ENCODE measurements around the gene CHMP1B. TPM values are rescaled to one million over a fixed set of nuclear protein-coding genes. Genes with fewer than 3 reads are reported as not detected.
"Not testable (repeated sequence)": the region's sequence is repeated elsewhere in the genome, so short reads cannot be mapped to it uniquely, and the experiment has no call there.

CHMP1B gene
- polyA plus RNA-seq, 1 donor from 2014 or later: 49.1 TPM

DNA sequence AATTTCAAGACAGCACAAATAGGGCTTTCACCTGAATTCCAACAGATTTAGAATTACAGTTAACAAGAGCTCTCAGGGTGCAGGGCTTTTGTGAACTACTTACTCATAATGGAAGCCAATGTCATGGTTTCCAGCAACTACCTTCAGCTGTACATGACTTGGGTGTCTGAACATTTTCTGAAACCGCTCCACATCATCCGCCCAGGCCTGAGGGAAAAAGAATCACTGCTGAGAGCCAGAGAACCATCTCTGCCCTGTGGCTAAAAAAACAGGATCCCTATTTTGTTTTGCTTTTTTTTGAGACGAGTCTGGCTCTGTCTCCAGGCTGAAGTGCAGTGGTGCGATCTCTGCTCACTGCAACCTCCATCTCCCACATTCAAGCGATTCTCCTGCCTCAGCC is 38.1 kb downstream of the CHMP1B start:
- peaks cover 2% of the 10 kb centered on the region for H3K36me3 Mint-ChIP-seq
- H3K9me3 Mint-ChIP-seq: no peaks in the 10 kb centered on the region
- H3K27ac Mint-ChIP-seq: no peak overlapping the region
- H3K4me3 Mint-ChIP-seq: no peak overlapping the region
- H3K4me1 Mint-ChIP-seq: peaks cover 10 to 16% (median 13%) of the 10 kb centered on the region in 3 donors
- no peaks in the 10 kb centered on the region for H3K27me3 Mint-ChIP-seq

DNA sequence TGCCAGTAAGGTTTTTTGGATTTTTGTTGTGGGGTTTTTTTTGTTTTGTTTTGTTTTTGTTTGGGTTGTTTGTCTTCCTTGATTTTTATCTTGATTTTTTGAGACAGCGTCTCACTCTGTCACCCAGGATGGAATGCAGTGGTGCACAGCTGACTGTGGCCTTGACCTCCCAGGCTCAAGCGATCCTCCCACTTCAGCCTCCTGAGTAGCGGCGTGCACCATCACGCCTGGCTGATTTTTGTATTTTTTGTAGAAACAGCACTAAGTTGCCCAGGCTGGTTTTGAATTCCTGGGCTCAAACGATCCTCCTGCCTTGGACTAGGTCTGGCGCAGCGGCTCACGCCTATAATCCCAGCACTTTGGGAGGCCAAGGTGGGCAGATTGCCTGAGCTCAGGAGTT is 40.5 kb downstream of the CHMP1B start:
- Mint-ChIP-seq H3K27ac (no peak overlapping the region), H3K4me3 (no peak overlapping the region), H3K9me3 (no peaks in the 10 kb centered on the region), H3K4me1 (peaks cover 7 to 12% (median 7%) of the 10 kb centered on the region in 3 donors), H3K27me3 (no peaks in the 10 kb centered on the region), H3K36me3 (peaks cover 3% of the 10 kb centered on the region)

DNA sequence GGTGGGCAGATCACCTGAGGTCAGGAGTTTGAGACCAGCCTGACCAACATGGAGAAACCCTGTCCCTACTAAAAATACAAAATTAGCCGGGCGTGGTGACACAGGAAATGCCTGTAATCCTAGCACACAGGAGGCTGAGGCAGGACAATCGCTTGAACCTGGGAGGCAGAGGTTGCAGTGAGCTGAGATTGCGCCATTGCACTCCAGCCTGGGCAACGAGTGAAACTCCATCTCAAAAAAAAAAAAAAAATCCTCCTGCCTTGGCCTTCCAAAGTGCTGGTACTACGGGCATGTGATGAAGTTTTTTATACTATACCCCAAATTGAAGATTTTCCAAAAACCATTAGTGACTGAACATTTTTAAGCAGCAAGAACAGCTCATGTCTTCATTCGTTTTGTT is 41.2 kb downstream of the CHMP1B start:
- H3K27me3 Mint-ChIP-seq, H3K36me3 Mint-ChIP-seq, H3K4me3 Mint-ChIP-seq, H3K9me3 Mint-ChIP-seq: not testable (repeated sequence)
- peaks cover 7 to 12% (median 11%) of the 10 kb centered on the region in 3 donors for H3K4me1 Mint-ChIP-seq
- H3K27ac Mint-ChIP-seq: peak overlapping the region in 1 of 3 donors; percentile 5

DNA sequence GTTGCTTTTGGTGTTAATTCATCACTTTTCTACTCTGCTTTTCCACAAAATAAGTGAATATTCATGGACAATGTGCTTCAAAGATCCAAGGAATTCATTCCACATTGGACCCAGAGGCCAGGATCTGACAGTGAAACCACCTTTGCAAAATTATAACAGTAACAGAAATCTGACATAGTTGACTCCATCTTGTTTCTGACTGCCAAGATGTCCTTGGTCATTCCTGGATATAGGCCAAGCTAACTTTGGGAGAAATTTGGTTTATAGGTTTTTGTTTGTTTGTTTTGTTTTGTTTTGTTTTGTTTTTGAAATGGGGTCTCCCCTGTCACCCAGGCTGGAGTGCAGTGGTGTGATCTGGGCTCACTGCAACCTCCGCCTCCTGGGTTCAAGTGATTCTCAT is 46.6 kb downstream of the CHMP1B start:
- Mint-ChIP-seq H3K27me3 (no peaks in the 10 kb centered on the region), H3K4me1 (peaks cover 11 to 16% (median 12%) of the 10 kb centered on the region in 3 donors), H3K4me3 (no peak overlapping the region), H3K36me3 (peaks cover 6% of the 10 kb centered on the region), H3K9me3 (no peaks in the 10 kb centered on the region), H3K27ac (no peak overlapping the region)

DNA sequence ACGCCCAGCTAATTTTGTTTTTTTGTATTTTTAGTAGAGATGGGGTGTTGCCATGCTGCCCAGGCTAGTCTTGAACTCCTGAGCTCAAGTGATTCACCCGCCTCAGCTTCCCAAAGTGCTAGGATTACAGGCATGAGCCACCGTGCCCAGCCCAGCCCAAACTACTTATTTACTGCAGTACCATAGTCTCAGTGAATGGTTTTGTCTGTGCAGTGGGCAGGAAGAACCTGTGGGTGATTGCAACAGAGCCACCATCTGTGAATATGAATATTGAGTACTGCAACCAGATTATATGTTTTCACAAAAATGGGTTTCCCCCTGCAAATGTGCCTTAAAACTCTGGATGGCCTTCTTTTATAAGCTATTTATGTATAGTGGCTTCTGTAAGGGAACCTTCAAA is 47.9 kb downstream of the CHMP1B start:
- Mint-ChIP-seq H3K27ac (no peak overlapping the region), H3K4me1 (peaks cover 0 to 10% (median 4%) of the 10 kb centered on the region in 3 donors), H3K9me3 (no peaks in the 10 kb centered on the region), H3K36me3 (peaks cover 6% of the 10 kb centered on the region), H3K27me3 (no peaks in the 10 kb centered on the region), H3K4me3 (no peak overlapping the region)

DNA sequence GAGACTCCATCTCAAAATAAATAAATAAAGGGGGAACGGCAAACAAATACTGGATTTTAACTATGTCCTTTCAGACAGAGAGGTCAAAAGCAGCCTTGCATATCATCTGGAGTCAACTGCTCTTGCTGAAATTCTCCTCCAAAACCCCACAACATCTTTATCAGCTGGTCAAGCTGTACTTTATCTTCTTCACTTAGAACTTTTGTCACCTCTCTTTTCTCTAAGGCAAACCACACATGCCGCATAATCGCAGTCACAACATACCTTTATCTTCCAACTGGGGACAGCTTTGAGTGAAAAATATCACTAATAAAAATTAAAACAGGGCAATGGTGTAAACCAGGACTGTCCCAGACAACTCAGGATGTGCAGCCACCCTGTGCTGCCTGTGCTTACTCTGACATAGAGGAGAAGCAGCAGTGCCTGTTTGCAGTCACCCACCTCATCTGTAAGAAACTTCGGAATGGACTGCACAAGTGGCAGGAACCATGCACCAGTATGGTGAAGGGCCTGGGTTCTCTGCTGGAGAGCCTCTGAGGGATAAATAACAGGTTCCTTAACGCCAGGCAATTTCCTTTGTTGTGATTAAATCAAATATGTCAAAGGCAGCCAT is 50.7 kb downstream of the CHMP1B start:
- peak overlapping the region in 1 of 4 donors; percentile 31 for H3K4me3 Mint-ChIP-seq
- H3K36me3 Mint-ChIP-seq: peaks cover 3% of the 10 kb centered on the region
- no peaks in the 10 kb centered on the region for H3K9me3 Mint-ChIP-seq
- H3K4me1 Mint-ChIP-seq: peaks cover 2 to 16% (median 8%) of the 10 kb centered on the region in 3 donors
- no peaks in the 10 kb centered on the region for H3K27me3 Mint-ChIP-seq
- peak overlapping the region in 1 of 3 donors; percentile 4 for H3K27ac Mint-ChIP-seq

DNA sequence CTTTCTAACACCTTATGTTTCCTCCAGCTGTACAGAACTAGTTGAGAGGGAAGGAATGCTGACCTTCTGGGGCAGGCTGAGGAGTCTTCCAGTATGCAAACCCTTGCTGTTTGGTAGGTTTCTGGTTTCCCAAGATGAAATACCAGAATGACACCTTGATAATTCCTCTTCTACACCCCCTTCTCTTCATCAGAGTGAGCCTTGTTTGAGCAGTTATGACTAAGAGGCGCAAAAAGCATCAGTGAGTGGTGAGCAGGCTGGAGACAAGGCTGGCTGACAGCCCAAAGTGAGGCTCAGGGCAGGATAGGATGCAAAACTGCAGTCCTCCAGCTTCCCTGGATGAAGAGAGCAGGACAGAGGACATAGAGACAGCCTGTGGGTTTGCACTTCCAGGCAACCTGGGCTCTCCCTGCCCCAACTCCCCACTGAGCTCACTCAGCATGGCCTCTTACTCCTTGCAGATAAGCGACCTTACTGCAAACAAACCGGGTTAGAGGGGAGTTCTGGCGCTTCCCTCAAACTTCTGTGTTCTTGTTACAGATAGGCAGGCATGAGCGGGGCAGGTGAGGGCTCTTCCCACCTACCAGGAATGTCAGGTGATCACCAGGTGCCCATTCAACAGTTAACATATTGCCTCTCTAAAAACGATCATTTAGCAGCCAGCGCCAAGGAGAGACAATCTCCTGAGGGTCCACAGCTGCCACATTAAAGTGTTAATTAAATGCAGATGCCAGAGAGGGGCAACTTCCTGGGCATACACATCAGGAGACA is 51.5 kb downstream of the CHMP1B start:
- H3K27ac Mint-ChIP-seq: no peak overlapping the region
- no peaks in the 10 kb centered on the region for H3K9me3 Mint-ChIP-seq
- peaks cover 3% of the 10 kb centered on the region for H3K36me3 Mint-ChIP-seq

More for the DNA sequence above, 51.5 kb downstream of the CHMP1B start:
- H3K4me1 Mint-ChIP-seq: peaks cover 6 to 14% (median 11%) of the 10 kb centered on the region in 3 donors
- no peak overlapping the region for H3K4me3 Mint-ChIP-seq
- H3K27me3 Mint-ChIP-seq: no peaks in the 10 kb centered on the region

Other genes starting within 250 kb of the CHMP1B start
- gene SLC35G4, start 241.8 kb upstream of the CHMP1B start, polyA plus RNA-seq: not detected
- gene GNAL, start 162.1 kb upstream of the CHMP1B start, polyA plus RNA-seq: 0.20 TPM
- gene MPPE1, start 56.9 kb downstream of the CHMP1B start, polyA plus RNA-seq: 36.2 TPM
- 11.9 TPM for gene IMPA2, start 130.1 kb downstream of the CHMP1B start, polyA plus RNA-seq
- not detected for gene ANKRD62, start 242.4 kb downstream of the CHMP1B start, polyA plus RNA-seq

Measured in IgD-negative memory B cell (primary cell).